ENCODE measurements around the gene ADAMTS3.

- TF ChIP-seq CTCF (IDR thresholded peaks at IDR 0.05), result no peak
- no peak for TF ChIP-seq POLR2A (IDR thresholded peaks at IDR 0.05)
Measured at GRCh38 chr4:72564789-72565188, 4.2 kb downstream of the ADAMTS3 start.
